ENCODE data around the gene RNF31.

The RNF31 gene

GRCh38 chr14:24135584-24135833 lies 11.8 kb upstream of the RNF31 start:
- DNase-seq (ENCODE audit: low read depth, low spot score), result no peak
- ChIA-PET POLR2A (interaction anchor here (0.5 to 1.7 kb wide), 4 partner anchors 12 to 42 kb away, joined by 3 to 14 read pairs (median 8); partner anchors contain the start of genes DCAF11, NRL, PCK2 and PSME2), CTCF (interaction anchor here (1.1 to 3.3 kb wide), 5 partner anchors 27 to 175 kb away, joined by 3 to 16 read pairs (median 5); partner anchors contain the start of gene CIDEB)
- TF ChIP-seq, protein P1, sequence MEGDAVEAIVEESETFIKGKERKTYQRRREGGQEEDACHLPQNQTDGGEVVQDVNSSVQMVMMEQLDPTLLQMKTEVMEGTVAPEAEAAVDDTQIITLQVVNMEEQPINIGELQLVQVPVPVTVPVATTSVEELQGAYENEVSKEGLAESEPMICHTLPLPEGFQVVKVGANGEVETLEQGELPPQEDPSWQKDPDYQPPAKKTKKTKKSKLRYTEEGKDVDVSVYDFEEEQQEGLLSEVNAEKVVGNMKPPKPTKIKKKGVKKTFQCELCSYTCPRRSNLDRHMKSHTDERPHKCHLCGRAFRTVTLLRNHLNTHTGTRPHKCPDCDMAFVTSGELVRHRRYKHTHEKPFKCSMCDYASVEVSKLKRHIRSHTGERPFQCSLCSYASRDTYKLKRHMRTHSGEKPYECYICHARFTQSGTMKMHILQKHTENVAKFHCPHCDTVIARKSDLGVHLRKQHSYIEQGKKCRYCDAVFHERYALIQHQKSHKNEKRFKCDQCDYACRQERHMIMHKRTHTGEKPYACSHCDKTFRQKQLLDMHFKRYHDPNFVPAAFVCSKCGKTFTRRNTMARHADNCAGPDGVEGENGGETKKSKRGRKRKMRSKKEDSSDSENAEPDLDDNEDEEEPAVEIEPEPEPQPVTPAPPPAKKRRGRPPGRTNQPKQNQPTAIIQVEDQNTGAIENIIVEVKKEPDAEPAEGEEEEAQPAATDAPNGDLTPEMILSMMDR (IDR thresholded peaks at IDR 0.05; ENCODE audit: insufficient read depth, low read length, missing control alignments), result no peak
- peak overlapping the region; percentile 73 for H3K4me3 ChIP-seq (ENCODE audit: low read depth, low read length)

- DNase-seq (ENCODE audit: low read depth, low spot score), result no peak
- ChIA-PET CTCF (interaction anchor here (1.1 to 3.3 kb wide), 7 partner anchors 11 to 174 kb away, joined by 3 to 16 read pairs (median 11); partner anchors contain the start of genes CIDEB, IRF9, PSME2 and RNF31), POLR2A (interaction anchor here (0.5 to 1.7 kb wide), 7 partner anchors 9 to 106 kb away, joined by 3 to 14 read pairs (median 4); partner anchors contain the start of genes DCAF11, NRL, PCK2 and PSME2)
- peak within 1 kb of the TSS; percentile 73 for H3K4me3 ChIP-seq (ENCODE audit: low read depth, low read length)
- TF ChIP-seq, protein P1 (IDR thresholded peaks at IDR 0.05; ENCODE audit: insufficient read depth, low read length, missing control alignments), result no peak
These were observed 11.2 kb upstream of the RNF31 start, which contains the start of gene PSME1 for GRCh38 chr14:24135834-24136683. TSS of gene PSME1 (plus strand) at chr14:24136194. CDS start at chr14:24136263, 69 bp downstream.

- no peak for DNase-seq (ENCODE audit: low read depth, low spot score)
- TF ChIP-seq, protein P1 (IDR thresholded peaks at IDR 0.05; ENCODE audit: insufficient read depth, low read length, missing control alignments), result no peak
- ChIA-PET POLR2A (interaction anchor here (0.8 to 1.7 kb wide), 6 partner anchors 10 to 105 kb away, joined by 3 to 14 read pairs (median 5); partner anchors contain the start of genes DCAF11, NRL, PCK2 and PSME2), CTCF (interaction anchor here (0.8 to 3.3 kb wide), 7 partner anchors 10 to 171 kb away, joined by 3 to 16 read pairs (median 11); partner anchors contain the start of genes CIDEB, DCAF11, IRF9 and NRL)
- peak overlapping the region; percentile 73 for H3K4me3 ChIP-seq (ENCODE audit: low read depth, low read length)
These were observed 10.4 kb upstream of the RNF31 start for GRCh38 chr14:24136684-24137528.

- TF ChIP-seq, protein P1 (IDR thresholded peaks at IDR 0.05; ENCODE audit: insufficient read depth, low read length, missing control alignments), result no peak
- H3K4me3 ChIP-seq (ENCODE audit: low read depth, low read length), result no peak overlapping the region; the same call in none of the 2 replicates
- DNase-seq (ENCODE audit: low read depth, low spot score), result no peak
- POLR2A ChIA-PET, result interaction anchor here (0.8 to 1.2 kb wide), 4 partner anchors 10 to 44 kb away, joined by 3 to 6 read pairs (median 4); partner anchors contain the start of genes DCAF11, NRL, PCK2 and RNF31
- CTCF ChIA-PET, result interaction anchor here (0.6 to 3.3 kb wide), 10 partner anchors 9 to 1079 kb away, joined by 3 to 16 read pairs (median 4); partner anchors contain the start of genes DCAF11, IRF9, NRL and PSME2
These were observed 9.5 kb upstream of the RNF31 start for GRCh38 chr14:24137529-24138395.
